ENCODE results near the gene CD226.

DNA sequence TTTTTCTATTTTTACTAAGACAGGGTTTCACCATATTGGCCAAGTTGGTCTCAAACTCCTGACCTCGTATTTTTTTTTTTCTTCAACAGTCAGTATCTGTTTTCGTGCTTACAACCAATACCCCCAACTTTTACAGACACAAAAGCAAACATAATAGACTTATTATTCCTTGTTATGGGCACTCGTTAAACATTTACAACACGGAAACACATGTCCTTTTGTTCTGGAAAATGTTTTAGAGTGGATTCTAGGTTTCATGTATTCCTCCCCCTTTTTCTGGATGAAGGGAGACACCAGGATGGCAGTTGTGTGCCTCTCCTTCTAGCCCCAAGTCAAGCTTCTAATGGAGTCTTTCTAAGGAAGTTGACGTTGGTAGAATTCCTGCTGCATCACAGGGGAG is 88.8 kb downstream of the CD226 start:
- TF ChIP-seq POLR2A (IDR thresholded peaks at IDR 0.05), result no peak
- TF ChIP-seq, protein P1, sequence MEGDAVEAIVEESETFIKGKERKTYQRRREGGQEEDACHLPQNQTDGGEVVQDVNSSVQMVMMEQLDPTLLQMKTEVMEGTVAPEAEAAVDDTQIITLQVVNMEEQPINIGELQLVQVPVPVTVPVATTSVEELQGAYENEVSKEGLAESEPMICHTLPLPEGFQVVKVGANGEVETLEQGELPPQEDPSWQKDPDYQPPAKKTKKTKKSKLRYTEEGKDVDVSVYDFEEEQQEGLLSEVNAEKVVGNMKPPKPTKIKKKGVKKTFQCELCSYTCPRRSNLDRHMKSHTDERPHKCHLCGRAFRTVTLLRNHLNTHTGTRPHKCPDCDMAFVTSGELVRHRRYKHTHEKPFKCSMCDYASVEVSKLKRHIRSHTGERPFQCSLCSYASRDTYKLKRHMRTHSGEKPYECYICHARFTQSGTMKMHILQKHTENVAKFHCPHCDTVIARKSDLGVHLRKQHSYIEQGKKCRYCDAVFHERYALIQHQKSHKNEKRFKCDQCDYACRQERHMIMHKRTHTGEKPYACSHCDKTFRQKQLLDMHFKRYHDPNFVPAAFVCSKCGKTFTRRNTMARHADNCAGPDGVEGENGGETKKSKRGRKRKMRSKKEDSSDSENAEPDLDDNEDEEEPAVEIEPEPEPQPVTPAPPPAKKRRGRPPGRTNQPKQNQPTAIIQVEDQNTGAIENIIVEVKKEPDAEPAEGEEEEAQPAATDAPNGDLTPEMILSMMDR (IDR thresholded peaks at IDR 0.05), result no peak
